ENCODE measurements around the gene IQGAP3.
"Not testable (repeated sequence)": the region's sequence is repeated elsewhere in the genome, so short reads cannot be mapped to it uniquely, and the experiment has no call there.

The IQGAP3 gene

DNA sequence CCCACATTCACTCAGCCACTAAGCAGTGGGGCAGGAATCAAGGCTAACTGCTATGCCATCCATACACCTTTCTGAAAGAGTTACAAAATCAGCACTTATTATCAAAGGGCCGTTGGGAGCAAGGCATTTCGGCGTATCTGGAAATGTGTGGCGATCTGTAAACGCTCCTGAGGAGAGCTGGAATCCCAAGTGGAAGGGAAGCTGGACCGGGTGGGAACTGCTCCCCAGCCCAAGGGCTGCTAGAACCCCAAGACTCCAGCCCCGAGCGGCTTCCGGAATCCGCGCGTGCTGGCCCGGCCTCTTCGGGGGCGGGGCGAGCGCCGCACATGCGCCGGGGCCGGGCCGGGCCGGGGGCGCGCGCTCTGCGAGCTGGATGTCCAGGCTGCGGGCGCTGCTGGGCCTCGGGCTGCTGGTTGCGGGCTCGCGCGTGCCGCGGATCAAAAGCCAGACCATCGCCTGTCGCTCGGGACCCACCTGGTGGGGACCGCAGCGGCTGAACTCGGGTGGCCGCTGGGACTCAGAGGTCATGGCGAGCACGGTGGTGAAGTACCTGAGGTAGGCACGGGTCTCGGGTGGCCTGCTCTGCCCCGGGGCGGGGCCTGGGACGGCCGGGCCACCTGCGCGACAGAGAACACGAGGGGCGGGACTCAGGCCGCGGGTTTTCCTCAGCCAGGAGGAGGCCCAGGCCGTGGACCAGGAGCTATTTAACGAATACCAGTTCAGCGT, 19.2 kb upstream of the IQGAP3 start, which contains the start of gene NAXE:
NAXE (plus strand) TSS at position 345 of the 726 bp plus-strand sequence; CDS start at position 374, 29 bp downstream.
- Mint-ChIP-seq H3K4me1 (ENCODE audit: low read depth in 2 of 2) (peaks cover 3 to 16% of the 10 kb centered on the region in 2 donors), H3K27me3 (no peaks in the 10 kb centered on the region), H3K36me3 (ENCODE audit: insufficient read depth) (peaks cover 7% of the 10 kb centered on the region), H3K4me3 (peak within 1 kb of the TSS; percentile 56 to 80), H3K27ac (peak within 1 kb of the TSS; percentile 56 to 82), H3K9me3 (no peaks in the 10 kb centered on the region)
- peak; percentile 57 to 67 (median 58) for DNase-seq
- peak; percentile 96 for ATAC-seq (replicated peaks)

DNA sequence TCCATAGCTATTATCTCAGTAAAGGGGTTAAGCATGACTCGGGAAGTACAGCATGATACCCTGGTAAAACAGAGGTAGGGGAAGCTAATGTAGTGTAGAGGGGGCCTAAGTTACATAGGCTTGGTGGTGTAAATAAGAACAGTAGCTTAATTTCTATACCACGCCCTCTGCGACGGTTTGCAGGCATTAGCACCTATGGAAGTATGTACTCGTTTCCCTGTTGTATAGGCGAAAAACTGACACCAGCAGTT, 18.7 kb upstream of the IQGAP3 start:
- DNase-seq (no peak), ATAC-seq (replicated peaks) (no peak)
- Mint-ChIP-seq H3K27ac (peak overlapping the region; percentile 56 to 82), H3K27me3 (no peaks in the 10 kb centered on the region), H3K4me1 (ENCODE audit: low read depth in 2 of 2) (peaks cover 3 to 16% of the 10 kb centered on the region in 2 donors), H3K4me3 (peak overlapping the region; percentile 56 to 80), H3K9me3 (no peaks in the 10 kb centered on the region), H3K36me3 (ENCODE audit: insufficient read depth) (peaks cover 5% of the 10 kb centered on the region)

DNA sequence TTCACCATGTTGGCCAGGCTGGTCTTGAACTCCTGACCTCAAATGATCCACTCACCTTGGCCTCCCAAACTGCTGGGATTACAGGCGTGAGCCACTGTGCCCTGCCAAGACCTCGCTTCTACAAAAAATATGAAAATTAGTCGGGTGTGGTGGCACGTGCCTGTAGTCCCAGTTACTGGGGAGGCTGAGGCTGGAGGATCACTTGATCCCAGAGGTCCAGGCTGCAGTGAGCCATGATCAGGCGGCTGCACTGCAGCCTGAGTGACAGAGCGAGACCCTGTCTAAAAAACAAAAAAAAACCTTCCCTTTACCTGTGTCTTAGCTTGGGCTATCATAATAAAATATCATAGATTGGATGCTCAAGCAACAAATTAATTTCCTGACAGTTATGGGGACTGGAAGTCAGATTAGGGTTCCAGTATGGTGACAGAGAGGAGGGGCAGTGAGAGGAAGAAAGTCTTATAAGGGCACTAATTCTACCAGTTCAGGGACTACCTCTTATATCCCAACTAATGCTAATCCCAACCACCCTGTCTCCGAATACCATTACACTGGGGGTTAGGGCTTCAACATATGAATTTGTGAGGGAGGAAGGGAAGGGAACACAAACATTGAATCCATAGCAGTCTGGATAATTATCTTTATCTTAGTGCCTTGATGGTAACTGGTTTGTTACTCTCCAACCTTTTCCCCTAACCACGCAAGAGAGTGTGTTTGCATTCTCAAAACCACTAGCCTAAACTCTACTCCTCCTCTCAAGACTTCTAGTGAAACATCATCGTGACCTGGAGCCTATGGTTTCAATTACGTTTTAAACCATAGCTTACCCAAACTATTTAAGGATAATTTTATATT, 18.2 kb upstream of the IQGAP3 start:
- peak overlapping the region; percentile 56 to 82 for H3K27ac Mint-ChIP-seq
- H3K36me3 Mint-ChIP-seq (ENCODE audit: insufficient read depth) = peaks cover 2% of the 10 kb centered on the region
- H3K27me3 Mint-ChIP-seq = no peaks in the 10 kb centered on the region
- peak overlapping the region; percentile 56 to 80 for H3K4me3 Mint-ChIP-seq
- no peaks in the 10 kb centered on the region for H3K9me3 Mint-ChIP-seq
- ATAC-seq (replicated peaks) (no peak), DNase-seq (no peak)
- H3K4me1 Mint-ChIP-seq (ENCODE audit: low read depth in 2 of 2) = peaks cover 3 to 16% of the 10 kb centered on the region in 2 donors

DNA sequence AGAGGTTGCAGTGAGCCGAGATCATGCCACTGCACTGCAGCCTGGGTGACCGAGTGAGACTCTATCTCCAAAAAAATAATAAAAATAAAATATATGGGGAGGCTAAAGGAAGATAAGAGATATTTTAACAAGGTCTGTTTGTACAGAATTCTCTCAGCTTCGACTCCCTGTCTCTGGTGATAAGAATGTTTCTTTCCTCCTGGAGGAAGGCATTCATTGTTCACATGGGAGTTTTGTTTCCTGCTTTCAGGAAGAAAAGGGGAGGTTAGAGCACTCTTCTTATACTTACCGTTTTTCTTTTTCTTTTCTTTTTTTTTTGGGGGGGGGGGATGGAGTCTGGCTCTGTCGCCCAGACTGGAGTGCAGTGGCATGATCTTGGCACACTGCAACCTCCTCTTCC, 17.2 kb upstream of the IQGAP3 start:
- DNase-seq = no peak
- ATAC-seq (replicated peaks) = no peak
- H3K4me3 Mint-ChIP-seq = no peak overlapping the region
- no peaks in the 10 kb centered on the region for H3K27me3 Mint-ChIP-seq
- no peaks in the 10 kb centered on the region for H3K9me3 Mint-ChIP-seq
- H3K36me3 Mint-ChIP-seq (ENCODE audit: insufficient read depth) = peaks cover 4% of the 10 kb centered on the region
- peaks cover 3 to 11% of the 10 kb centered on the region in 2 donors for H3K4me1 Mint-ChIP-seq (ENCODE audit: low read depth in 2 of 2)
- no peak overlapping the region for H3K27ac Mint-ChIP-seq

DNA sequence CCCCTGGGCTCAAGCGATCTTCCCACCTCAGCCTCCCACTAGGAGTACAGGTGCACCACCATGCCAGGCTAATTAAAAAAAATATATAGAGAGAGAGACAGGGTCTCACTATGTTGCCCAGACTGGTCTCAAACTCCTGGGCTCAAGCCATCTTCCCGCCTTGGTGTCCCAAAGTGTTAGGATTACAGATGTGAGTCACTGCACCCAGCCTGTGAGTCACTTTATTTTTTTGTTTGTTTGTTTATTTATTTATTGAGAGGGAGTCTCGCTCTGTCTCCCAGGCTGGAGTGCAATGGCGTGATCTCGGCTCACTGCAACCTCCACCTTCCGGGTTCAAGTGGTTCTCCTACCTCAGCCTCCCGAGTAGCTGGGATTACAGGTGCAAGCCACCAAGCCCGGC, 15.6 kb upstream of the IQGAP3 start:
- H3K9me3 Mint-ChIP-seq; DNase-seq; ATAC-seq (replicated peaks); H3K27me3 Mint-ChIP-seq; H3K36me3 Mint-ChIP-seq (ENCODE audit: insufficient read depth); H3K4me3 Mint-ChIP-seq; H3K27ac Mint-ChIP-seq: not testable (repeated sequence)
- H3K4me1 Mint-ChIP-seq (ENCODE audit: low read depth in 2 of 2) = peaks cover 3 to 18% of the 10 kb centered on the region in 2 donors

DNA sequence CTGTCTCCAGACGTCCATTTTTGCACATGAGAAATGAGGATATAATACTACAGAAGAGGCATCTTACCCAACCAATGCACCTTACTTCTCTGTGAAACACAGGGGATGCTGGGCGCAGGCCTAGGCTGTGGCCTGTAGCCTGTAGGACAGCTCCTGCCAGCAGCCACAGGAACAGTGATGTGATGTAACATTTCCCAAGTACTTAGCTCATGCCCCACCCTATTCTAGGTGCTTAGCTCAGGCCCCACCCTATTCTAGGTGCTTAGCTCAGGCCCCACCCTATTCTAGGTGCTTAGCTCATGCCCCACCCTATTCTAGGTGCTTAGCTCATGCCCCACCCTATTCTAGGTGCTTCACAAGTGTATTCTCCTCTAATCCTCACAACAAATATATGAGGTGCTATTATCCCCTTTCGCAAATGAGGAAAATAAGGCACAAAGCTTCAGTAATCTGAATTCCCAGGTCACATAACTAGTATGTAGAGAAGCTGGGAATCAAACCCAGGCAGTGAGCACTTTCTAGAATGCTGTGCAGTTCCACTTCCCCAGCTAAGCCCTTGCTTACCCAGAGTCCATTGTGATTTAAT, 14.6 kb upstream of the IQGAP3 start:
- H3K9me3 Mint-ChIP-seq = no peaks in the 10 kb centered on the region
- H3K27ac Mint-ChIP-seq = no peak overlapping the region
- H3K4me3 Mint-ChIP-seq = no peak overlapping the region
- peaks cover 6 to 22% of the 10 kb centered on the region in 2 donors for H3K4me1 Mint-ChIP-seq (ENCODE audit: low read depth in 2 of 2)
- no peak for ATAC-seq (replicated peaks)
- peaks cover 4% of the 10 kb centered on the region for H3K36me3 Mint-ChIP-seq (ENCODE audit: insufficient read depth)
- DNase-seq = no peak
- no peaks in the 10 kb centered on the region for H3K27me3 Mint-ChIP-seq

DNA sequence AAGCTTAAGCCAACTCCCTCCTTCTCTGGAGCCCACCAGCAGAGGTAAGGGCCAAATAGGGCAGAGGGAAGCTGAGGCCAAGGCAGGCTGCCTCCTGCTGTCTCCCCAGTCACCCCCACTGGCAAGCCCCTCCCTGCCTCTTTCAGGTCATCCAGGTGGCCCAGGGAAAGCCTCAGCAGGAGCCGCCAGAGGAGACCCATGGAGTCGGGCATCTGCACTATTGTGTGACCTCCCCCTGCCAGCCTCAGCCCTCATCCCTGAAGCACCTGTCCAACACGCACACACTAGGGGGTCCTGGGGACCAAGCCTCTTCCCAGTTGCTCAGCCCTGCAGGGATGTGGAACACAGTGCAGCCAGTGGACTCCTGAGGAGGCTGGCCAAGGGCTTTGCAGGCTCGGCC, 14.0 kb upstream of the IQGAP3 start:
- H3K27me3 Mint-ChIP-seq = no peaks in the 10 kb centered on the region
- peaks cover 4% of the 10 kb centered on the region for H3K36me3 Mint-ChIP-seq (ENCODE audit: insufficient read depth)
- H3K4me1 Mint-ChIP-seq (ENCODE audit: low read depth in 2 of 2) = peaks cover 7 to 21% of the 10 kb centered on the region in 2 donors
- ATAC-seq (replicated peaks) (no peak), DNase-seq (no peak)
- no peak overlapping the region for H3K4me3 Mint-ChIP-seq
- H3K9me3 Mint-ChIP-seq = no peaks in the 10 kb centered on the region
- no peak overlapping the region for H3K27ac Mint-ChIP-seq

DNA sequence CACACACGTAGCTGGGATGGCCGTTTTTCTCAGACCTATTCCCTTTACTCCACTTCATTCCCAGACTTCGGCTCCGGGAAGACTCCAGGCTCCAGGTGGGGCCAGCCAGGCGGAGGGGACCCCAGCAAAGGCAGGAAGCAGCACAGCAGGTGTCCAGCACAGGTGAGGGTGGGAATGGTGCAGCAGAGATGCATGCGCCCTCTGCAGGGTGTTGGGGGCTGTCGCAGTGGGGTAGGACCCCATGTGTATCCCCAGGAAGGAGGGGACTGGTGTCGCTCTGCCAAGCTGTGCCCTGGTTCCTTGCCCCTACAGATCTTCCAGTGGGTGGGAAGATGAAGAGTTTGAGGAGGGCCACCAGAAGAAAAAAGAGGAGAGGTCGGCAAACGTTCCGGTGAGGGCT, 12.4 kb upstream of the IQGAP3 start:
- Mint-ChIP-seq H3K27me3 (no peaks in the 10 kb centered on the region), H3K9me3 (no peaks in the 10 kb centered on the region), H3K4me1 (ENCODE audit: low read depth in 2 of 2) (peaks cover 9 to 20% of the 10 kb centered on the region in 2 donors), H3K4me3 (no peak overlapping the region), H3K27ac (no peak overlapping the region), H3K36me3 (ENCODE audit: insufficient read depth) (peaks cover 4% of the 10 kb centered on the region)
- no peak for ATAC-seq (replicated peaks)
- DNase-seq = no peak

DNA sequence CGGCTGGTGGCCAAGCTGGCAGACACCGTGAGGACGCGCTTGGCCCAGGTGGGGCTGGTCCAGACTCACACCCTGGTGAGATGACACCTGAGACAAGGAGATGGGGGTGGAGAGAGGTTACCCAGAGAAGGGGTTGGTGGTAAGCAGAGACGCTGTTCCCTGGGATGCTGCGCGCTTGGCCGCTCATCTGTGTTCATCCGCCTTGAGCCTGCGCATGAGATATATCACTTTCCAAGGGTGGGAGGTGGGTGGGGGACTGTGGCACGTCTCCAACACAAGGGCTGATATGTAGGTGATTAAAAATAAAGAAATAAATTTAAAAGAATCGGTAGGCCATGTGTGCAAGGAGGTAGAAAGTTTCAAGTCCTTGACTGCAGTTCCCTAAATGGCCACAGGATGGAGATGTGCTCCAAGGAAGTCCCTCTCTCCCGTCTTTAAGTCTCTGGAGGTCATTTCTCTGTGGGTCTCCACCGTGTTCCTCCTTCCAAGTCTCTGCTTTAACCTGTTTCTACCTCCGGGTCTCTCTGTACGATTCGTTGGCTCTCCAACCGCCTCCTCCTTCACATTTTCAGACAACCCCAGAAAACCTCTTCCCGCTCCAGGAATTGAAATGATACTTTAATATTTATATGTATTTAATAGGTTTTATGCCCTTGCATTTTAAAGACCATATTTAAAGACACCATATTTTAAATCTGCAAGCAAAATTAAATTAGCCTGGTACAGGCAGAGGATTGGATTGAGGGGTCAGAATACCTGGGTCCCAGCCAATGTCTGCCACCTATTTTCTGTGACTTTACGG, 11.7 kb upstream of the IQGAP3 start:
- ATAC-seq (replicated peaks) (peak; percentile 69), DNase-seq (peak; percentile 73 to 75 (median 74))
- Mint-ChIP-seq H3K27ac (peak overlapping the region in 1 of 2 donors; percentile 51), H3K27me3 (no peaks in the 10 kb centered on the region), H3K36me3 (ENCODE audit: insufficient read depth) (peaks cover 4% of the 10 kb centered on the region), H3K4me1 (ENCODE audit: low read depth in 2 of 2) (peaks cover 9 to 20% of the 10 kb centered on the region in 2 donors), H3K9me3 (no peaks in the 10 kb centered on the region), H3K4me3 (peak overlapping the region in 1 of 2 donors; percentile 46)

DNA sequence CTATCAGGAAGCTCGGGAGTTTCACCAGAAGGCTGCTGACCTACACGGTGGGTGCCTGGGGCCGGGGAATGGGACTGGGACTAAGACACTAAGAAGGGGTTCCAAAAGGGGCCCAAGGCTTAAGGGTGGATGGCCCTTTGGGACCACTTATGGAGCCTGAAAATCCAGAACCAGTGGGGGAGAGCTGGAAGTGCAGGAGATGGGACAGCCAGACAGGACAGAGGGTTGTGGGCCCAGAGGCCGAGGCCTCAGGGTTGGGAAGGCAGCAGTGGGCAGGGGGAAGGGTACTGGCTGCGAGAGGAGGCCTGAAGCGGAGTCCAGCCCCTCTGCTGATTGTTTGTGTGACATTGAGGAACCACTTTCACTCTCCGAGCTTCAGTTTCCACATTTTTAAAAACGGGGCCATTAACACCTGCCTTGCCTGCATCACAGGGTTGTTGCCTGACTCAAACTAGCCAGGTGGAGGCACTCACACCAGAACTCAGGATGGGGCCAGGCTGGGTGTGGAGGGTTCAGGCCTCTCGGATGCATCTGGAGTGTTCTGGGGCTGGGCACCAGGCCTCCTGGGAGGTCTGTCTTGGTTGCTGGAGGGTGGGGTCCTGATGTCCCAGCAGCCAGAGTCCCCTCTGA, 10.1 kb upstream of the IQGAP3 start:
- peaks cover 9 to 20% of the 10 kb centered on the region in 2 donors for H3K4me1 Mint-ChIP-seq (ENCODE audit: low read depth in 2 of 2)
- H3K27me3 Mint-ChIP-seq = no peaks in the 10 kb centered on the region
- H3K9me3 Mint-ChIP-seq = no peaks in the 10 kb centered on the region
- peak overlapping the region; percentile 75 to 78 for H3K4me3 Mint-ChIP-seq
- ATAC-seq (replicated peaks) (peak; percentile 30), DNase-seq (no peak)
- peaks cover 4% of the 10 kb centered on the region for H3K36me3 Mint-ChIP-seq (ENCODE audit: insufficient read depth)
- peak overlapping the region; percentile 90 to 92 for H3K27ac Mint-ChIP-seq

DNA sequence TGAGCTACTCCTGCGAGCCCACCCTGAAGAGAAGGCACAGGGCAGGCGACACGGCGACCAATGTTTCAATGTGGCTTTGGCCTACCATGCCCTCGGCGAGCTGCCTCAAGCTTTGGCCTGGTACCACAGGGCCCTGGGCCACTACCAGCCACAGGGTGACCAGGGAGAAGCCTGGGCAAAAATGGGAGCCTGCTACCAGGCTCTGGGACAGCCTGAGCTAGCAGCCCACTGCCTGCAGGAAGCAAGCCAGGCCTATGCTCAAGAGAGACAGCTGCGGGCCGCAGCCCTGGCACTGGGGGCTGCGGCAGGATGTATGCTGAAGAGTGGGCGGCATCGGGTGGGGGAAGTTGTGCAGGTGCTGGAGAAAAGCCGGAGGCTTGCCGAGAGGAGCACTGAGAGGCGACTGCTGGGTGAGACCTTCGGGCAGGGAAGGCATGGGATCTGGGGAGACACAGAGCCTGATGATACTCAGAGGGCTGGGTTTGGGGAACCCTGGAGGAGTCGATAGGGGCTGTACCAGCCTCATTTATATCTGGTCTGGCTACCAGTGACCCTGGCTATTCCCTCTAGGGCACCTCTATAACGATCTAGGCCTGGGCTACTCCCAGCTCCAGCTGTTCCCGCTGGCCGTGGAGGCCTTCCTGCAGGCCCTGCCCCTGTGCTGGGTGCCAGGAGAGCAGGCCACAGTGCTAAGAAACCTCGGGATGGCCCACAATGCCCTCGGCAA, 9.5 kb upstream of the IQGAP3 start:
- Mint-ChIP-seq H3K27me3 (no peaks in the 10 kb centered on the region), H3K27ac (peak overlapping the region; percentile 90 to 92)
- peak in 1 of 3 experiments; percentile 27 for DNase-seq

DNA sequence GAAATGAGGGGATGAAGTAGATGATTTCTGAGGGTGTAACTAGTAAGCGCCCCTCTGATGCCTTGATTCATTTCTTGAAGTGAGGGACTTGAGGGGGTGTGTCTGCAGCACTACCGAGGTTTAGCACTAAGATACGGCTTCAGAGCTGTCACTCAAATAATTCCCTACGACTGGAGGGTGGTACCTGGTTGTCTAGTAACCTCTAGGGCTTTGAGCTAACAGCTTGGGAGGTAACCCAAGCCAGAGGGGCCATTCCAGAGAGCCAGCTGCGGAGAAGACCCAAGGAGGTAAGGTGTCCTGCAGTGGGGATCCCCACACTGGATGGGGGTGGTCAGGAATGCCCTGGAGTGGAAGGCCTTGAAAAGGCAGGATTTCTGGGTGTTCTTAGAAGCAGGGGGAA, 7.1 kb upstream of the IQGAP3 start, which contains the start of gene TTC24:
TTC24 (plus strand) TSS at position 252 of the 400 bp plus-strand sequence. CDS start 1,642 bp downstream, outside the sequence.
- DNase-seq (no peak), ATAC-seq (replicated peaks) (no peak)
- H3K4me3 Mint-ChIP-seq = no peak within 1 kb of the TSS
- H3K27me3 Mint-ChIP-seq = peaks cover 0 to 8% of the 10 kb centered on the region in 2 donors
- H3K36me3 Mint-ChIP-seq (ENCODE audit: insufficient read depth) = no peaks in the 10 kb centered on the region
- H3K4me1 Mint-ChIP-seq (ENCODE audit: low read depth in 2 of 2) = peaks cover 9 to 20% of the 10 kb centered on the region in 2 donors
- H3K9me3 Mint-ChIP-seq = no peaks in the 10 kb centered on the region
- H3K27ac Mint-ChIP-seq = no peak within 1 kb of the TSS

More for the DNA sequence above, 9.5 kb upstream of the IQGAP3 start:
- H3K4me3 Mint-ChIP-seq = peak overlapping the region; percentile 75 to 78
- H3K4me1 Mint-ChIP-seq (ENCODE audit: low read depth in 2 of 2) = peaks cover 9 to 20% of the 10 kb centered on the region in 2 donors
- H3K9me3 Mint-ChIP-seq = no peaks in the 10 kb centered on the region
- peak; percentile 77 for ATAC-seq (replicated peaks)
- H3K36me3 Mint-ChIP-seq (ENCODE audit: insufficient read depth) = peaks cover 4% of the 10 kb centered on the region

All from effector memory CD8-positive, alpha-beta T cell (primary cell).